Measurements from ENCODE around the gene ARSJ. TPM values are rescaled to one million over a fixed set of nuclear protein-coding genes. Genes with fewer than 3 reads are reported as not detected.

Gene ARSJ
- total RNA-seq, 1 donor from 2014 or later, result 12.8 TPM

- intact Hi-C loops (cut with DNase I), result no loop called here
- DNase-seq (ENCODE audit: low spot score), result no peak
Observed at GRCh38 chr4:113993887-113994286, 14.4 kb upstream of the ARSJ start.

DNA sequence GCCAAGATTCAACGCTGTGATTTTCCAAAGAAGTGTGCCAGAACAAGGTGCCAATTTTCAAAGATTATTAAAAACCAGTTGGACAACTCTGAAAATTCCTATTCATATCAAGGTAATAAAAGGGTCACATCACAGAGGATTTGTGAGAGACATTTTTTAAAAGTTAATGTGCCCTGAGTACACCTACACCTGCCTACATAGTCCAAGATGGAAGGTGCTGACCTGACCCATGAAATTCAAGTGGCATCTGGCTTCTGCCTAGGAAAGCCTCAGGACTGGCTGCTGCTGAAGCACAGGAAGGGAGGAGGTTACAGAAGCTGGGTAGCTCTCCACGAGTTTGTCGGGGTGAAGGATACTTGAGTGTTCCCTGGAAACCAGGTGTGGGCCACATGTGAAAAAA, 11.4 kb upstream of the ARSJ start:
- no peak for DNase-seq (ENCODE audit: low spot score)
- intact Hi-C loops (cut with DNase I), result no loop called here

DNA sequence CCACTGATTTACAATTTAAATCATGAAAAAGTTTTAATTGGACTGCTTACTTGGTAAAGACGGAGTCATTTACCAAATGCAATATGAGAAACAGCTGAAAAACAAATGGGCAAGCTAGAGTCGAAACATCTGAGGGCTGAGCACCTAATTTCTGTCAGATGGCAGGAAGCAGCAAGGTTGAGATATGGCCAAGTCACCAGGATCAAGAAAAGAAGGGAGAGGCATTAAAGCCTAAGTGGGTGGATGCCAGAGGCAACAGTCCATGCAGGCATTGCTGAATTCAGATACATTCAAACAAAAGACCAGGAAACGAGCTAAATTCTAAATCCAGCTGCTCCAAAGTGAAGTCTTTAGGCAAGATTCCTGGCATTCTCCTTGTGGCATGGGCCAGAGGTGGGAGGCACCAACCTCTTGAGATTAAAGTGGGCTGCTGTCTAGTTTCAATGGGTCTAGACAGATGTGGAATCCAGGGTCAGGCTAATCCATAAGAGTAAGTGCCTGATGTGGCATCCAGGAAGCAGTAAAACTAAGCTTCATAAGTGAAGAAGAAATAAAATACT, 8.0 kb upstream of the ARSJ start:
- DNase-seq (ENCODE audit: low spot score), result no peak
- intact Hi-C loops (cut with DNase I), result no loop called here

- intact Hi-C loops (cut with DNase I), result no loop called here
- DNase-seq (ENCODE audit: low spot score), result no peak
Observed at GRCh38 chr4:113982181-113982580, 2.7 kb upstream of the ARSJ start.

- intact Hi-C loops (cut with DNase I), result no loop called here
- DNase-seq (ENCODE audit: low spot score), result no peak
Observed at GRCh38 chr4:113981591-113981990, 2.1 kb upstream of the ARSJ start.

GRCh38 chr4:113979905-113980615, 613 bp upstream of the ARSJ start:
- intact Hi-C loops (cut with DNase I), result no loop called here

GRCh38 chr4:113978561-113979147, 793 bp downstream of the ARSJ start:
- DNase-seq (ENCODE audit: low spot score), result no peak
- intact Hi-C loops (cut with DNase I), result no loop called here

More at GRCh38 chr4:113979905-113980615, 613 bp upstream of the ARSJ start:
- DNase-seq (ENCODE audit: low spot score), result no peak

DNA sequence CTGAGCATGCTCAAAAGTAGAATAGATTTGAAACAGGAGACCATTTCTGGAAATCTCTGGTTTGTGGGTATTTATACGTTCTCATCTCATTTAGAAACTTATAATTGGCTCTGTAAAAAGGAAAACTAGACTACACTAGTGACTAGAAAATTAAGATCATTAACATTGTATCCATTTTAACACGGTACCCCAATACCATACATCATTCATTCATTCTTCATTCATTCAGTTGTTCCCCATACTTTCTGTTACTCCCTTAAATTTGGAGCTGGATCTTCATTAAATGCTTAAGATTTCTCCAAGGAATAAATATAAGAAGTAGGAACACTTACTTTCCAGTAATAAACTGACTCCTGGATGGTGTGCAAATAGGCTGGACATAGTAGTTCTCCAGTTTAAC, 1.3 kb downstream of the ARSJ start:
- intact Hi-C loops (cut with DNase I), result no loop called here
- DNase-seq (ENCODE audit: low spot score), result no peak

GRCh38 chr4:113977526-113977855, 2.0 kb downstream of the ARSJ start:
- no peak for DNase-seq (ENCODE audit: low spot score)
- intact Hi-C loops (cut with DNase I), result no loop called here

GRCh38 chr4:113976741-113977525, 2.5 kb downstream of the ARSJ start:
- no peak for DNase-seq (ENCODE audit: low spot score)
- intact Hi-C loops (cut with DNase I), result no loop called here

DNA sequence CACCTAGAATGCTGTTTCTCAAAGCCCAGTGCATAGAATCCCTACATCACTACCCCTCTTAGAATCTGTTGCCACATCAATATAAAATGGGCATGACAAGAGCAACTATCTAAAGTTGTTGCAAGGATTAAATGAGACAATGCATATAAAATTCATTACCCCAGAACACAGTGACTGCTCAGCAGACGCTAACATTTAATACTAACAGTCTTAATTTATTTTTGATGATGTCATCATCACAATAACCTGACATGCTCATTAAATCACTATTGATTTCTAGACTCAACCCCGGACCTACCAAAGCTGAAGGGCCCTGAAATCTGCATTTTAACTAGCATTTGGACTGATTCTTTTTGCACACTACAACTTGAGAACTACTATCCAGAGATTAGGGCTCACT, 3.9 kb downstream of the ARSJ start:
- DNase-seq (ENCODE audit: low spot score), result no peak
- intact Hi-C loops (cut with DNase I), result no loop called here

DNA sequence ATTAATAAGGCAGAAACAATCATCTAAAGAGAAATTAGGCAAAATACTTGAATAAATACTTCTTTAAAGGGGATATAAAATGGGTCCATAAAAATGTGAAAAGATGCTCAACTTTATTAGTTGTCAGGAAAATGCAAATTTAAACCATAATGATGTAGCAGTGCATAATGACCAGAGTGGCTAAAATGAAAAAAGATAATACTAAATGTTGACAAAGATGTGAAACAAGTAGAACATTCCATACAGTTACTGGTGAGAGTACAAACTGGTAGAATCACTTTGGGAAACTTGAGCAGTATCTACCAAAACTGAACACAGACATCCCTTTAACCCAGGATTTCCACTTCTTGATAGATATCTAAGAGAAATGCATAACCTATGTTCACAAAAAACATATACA, 5.0 kb downstream of the ARSJ start:
- no peak for DNase-seq (ENCODE audit: low spot score)
- intact Hi-C loops (cut with DNase I), result no loop called here

GRCh38 chr4:113973345-113973744, 6.1 kb downstream of the ARSJ start:
- intact Hi-C loops (cut with DNase I), result no loop called here
- no peak for DNase-seq (ENCODE audit: low spot score)

DNA sequence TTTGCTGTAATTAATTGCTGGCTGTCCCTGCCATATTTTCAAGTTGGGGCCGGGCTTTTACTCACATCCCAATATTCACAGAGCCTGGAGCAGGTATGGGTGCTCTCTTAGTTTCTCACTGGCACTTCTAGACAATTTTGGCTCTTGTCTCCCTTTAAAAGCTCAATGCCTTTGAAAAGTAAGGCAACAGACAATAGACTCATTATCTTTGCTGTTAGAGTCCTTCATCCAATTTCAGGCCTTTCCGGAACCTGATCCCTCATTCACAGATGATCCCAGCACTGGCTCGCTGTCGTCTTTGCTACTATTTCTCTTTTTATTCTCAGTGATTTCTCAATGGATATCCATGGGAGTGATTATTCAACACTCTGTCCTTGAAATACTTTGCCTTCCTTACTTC, 6.7 kb downstream of the ARSJ start:
- intact Hi-C loops (cut with DNase I), result no loop called here
- no peak for DNase-seq (ENCODE audit: low spot score)

DNA sequence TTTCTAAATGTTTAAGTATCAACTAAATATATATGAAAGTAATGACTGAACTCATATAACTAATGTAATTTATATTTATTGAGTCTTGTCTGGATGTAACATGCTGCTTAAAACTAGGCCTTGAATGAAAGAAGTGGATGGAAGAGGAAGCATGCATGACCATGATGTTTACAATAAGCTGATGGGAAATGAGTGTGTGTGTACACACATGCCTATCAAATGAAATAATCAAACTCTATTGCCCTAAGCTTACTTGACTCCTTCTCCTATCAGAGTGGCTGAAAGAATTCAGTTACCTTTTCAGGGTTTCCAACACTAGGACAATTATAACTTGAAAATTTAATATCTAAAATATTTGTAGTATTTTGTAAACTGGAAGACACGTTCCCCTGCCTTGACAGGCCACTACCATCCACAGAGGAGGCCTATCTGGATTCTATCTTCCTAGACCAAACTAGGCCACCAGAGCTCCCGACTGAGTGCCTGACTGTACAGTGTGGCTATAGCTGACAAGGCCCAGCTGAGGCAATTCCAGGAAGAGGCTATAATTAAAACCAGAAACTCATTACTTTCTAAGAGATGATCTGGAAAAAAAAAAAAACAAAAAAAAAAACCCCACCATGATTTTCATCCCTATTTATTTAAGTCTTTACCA, 7.6 kb downstream of the ARSJ start:
- intact Hi-C loops (cut with DNase I), result no loop called here
- no peak for DNase-seq (ENCODE audit: low spot score)

GRCh38 chr4:113969709-113970334, 9.6 kb downstream of the ARSJ start:
- no peak for DNase-seq (ENCODE audit: low spot score)
- intact Hi-C loops (cut with DNase I), result no loop called here

- intact Hi-C loops (cut with DNase I), result no loop called here
- no peak for DNase-seq (ENCODE audit: low spot score)
Observed at GRCh38 chr4:113968473-113968872, 11.0 kb downstream of the ARSJ start.

- no peak for DNase-seq (ENCODE audit: low spot score)
- intact Hi-C loops (cut with DNase I), result no loop called here
Observed at GRCh38 chr4:113967687-113968086, 11.8 kb downstream of the ARSJ start.

- intact Hi-C loops (cut with DNase I), result no loop called here
- DNase-seq (ENCODE audit: low spot score), result no peak
Observed at GRCh38 chr4:113962719-113963265, 16.7 kb downstream of the ARSJ start.

DNA sequence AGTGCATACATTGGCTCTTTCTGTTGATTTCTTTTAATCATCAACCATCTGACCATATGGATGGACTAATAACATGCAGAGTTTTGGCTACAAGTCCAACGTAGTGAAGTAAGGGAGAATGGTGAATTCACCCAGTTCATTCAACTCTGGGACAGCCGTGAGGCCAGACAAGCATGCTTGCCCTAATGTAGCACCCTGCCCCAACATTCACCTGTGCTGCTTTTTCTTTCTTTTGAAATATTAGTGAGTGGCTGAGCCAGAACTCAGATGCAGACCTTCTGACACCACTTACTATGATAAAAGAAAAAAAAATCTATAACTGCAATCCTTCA, 17.5 kb downstream of the ARSJ start:
- intact Hi-C loops (cut with DNase I), result no loop called here
- DNase-seq (ENCODE audit: low spot score), result no peak

Measured in cardiac septum (tissue), 1 donor.